ENCODE measurements around the gene APMAP. TPM values are rescaled to one million over a fixed set of nuclear protein-coding genes. Genes with fewer than 3 reads are reported as not detected.

The APMAP gene
- total and polyA plus RNA-seq, 2 of the 13 experiments (the other 11 are each of a cell fraction or from before 2014, with no cell fraction given): 168 to 214 TPM

DNA sequence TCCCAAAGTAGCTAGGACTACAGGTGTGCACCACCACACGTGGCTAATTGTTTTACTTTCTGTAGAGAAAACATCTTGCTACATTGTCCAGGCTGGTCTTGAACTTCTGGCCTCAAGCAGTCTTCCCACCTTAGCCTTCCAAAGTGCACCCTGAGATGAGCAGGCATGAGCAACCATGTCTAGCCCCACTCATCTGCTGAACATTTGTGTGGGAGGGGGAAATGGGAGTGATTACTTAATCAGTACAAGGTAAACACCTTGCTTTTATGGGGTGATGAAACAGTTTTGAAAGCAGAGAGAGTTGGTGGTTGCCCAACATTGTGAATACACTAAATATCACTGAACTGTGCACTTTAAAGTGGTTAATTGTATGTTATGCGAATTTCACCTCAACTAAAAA lies 5.3 kb downstream of the APMAP start (continued):
- no peak for TF ChIP-seq ZFP36 (IDR thresholded peaks at IDR 0.05; ENCODE audit: borderline replicate concordance, low read depth, low read length, partially characterized antibody)
- TF ChIP-seq ZNF780A (CRISPR knock-in tag; IDR thresholded peaks at IDR 0.05): 0 out of 2 replicates have a peak, but pooled peaks have one; percentile 83
- no peak for TF ChIP-seq HNRNPUL1 (IDR thresholded peaks at IDR 0.05; ENCODE audit: low read depth, low read length)
- TF ChIP-seq SMARCC2 (IDR thresholded peaks at IDR 0.05): no peak
- peak; percentile 52; the same call in 1 of the 2 replicates for TF ChIP-seq TBX3 (IDR thresholded peaks at IDR 0.05; ENCODE audit: borderline replicate concordance)
- no peak for TF ChIP-seq ZNF775 (CRISPR knock-in tag; IDR thresholded peaks at IDR 0.05; ENCODE audit: borderline replicate concordance)
- no peak for TF ChIP-seq SIX1 (CRISPR knock-in tag; IDR thresholded peaks at IDR 0.05; ENCODE audit: borderline replicate concordance)
- peak; percentile 43; the same call in 1 of the 2 replicates for TF ChIP-seq TGIF2 (CRISPR knock-in tag; IDR thresholded peaks at IDR 0.05)
- TF ChIP-seq ZNF260 (CRISPR knock-in tag; IDR thresholded peaks at IDR 0.05; ENCODE audit: borderline replicate concordance, low read depth): no peak
- no peak for TF ChIP-seq ZNF678 (CRISPR knock-in tag; IDR thresholded peaks at IDR 0.05)
- TF ChIP-seq ZNF263 (CRISPR knock-in tag; IDR thresholded peaks at IDR 0.05): no peak
- TF ChIP-seq, protein P1, sequence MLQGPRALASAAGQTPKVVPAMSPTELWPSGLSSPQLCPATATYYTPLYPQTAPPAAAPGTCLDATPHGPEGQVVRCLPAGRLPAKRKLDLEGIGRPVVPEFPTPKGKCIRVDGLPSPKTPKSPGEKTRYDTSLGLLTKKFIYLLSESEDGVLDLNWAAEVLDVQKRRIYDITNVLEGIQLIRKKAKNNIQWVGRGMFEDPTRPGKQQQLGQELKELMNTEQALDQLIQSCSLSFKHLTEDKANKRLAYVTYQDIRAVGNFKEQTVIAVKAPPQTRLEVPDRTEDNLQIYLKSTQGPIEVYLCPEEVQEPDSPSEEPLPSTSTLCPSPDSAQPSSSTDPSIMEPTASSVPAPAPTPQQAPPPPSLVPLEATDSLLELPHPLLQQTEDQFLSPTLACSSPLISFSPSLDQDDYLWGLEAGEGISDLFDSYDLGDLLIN (CRISPR knock-in tag; IDR thresholded peaks at IDR 0.05; ENCODE audit: borderline replicate concordance): no peak
- TF ChIP-seq FOSL2 (CRISPR knock-in tag; IDR thresholded peaks at IDR 0.05): peak; percentile 88
- TF ChIP-seq ZIK1 (CRISPR knock-in tag; IDR thresholded peaks at IDR 0.05; ENCODE audit: borderline replicate concordance, low read depth): no peak
- no peak for TF ChIP-seq ZNF562 (CRISPR knock-in tag; IDR thresholded peaks at IDR 0.05; ENCODE audit: borderline replicate concordance)
- TF ChIP-seq ZNF350 (CRISPR knock-in tag; IDR thresholded peaks at IDR 0.05; ENCODE audit: borderline replicate concordance, low read depth): peak; percentile 68; the same call in 1 of the 2 replicates
- no peak for TF ChIP-seq ZFX (CRISPR knock-in tag; IDR thresholded peaks at IDR 0.05; ENCODE audit: low read depth)
- TF ChIP-seq KDM3A (CRISPR knock-in tag; IDR thresholded peaks at IDR 0.05; ENCODE audit: low read depth): no peak
- no peak for TF ChIP-seq MLLT10 (CRISPR knock-in tag; IDR thresholded peaks at IDR 0.05)
- 0 out of 2 replicates have a peak, but pooled peaks have one; percentile 64 for TF ChIP-seq ZNF761 (CRISPR knock-in tag; conservative IDR thresholded peaks at IDR 0.05)
- TF ChIP-seq ZNF24 (IDR thresholded peaks at IDR 0.05): 0 out of 2 replicates have a peak, but pooled peaks have one; percentile 24
- 0 out of 2 replicates have a peak, but pooled peaks have one; percentile 23 for TF ChIP-seq UBTF (CRISPR knock-in tag; IDR thresholded peaks at IDR 0.05)
- 0 out of 2 replicates have a peak, but pooled peaks have one; percentile 22 for TF ChIP-seq ZSCAN21 (CRISPR knock-in tag; IDR thresholded peaks at IDR 0.05; ENCODE audit: borderline replicate concordance)
- no peak for TF ChIP-seq ERF (CRISPR knock-in tag; IDR thresholded peaks at IDR 0.05)
- TF ChIP-seq ZNF468 (CRISPR knock-in tag; IDR thresholded peaks at IDR 0.05): no peak
- peak; percentile 83 for TF ChIP-seq THAP11 (CRISPR knock-in tag; IDR thresholded peaks at IDR 0.05)
- no peak for TF ChIP-seq ZNF296 (CRISPR knock-in tag; conservative IDR thresholded peaks at IDR 0.05)

Measured in HepG2 (cell line).